ENCODE measurements around the gene CDK5R1.
"Not testable (repeated sequence)": the region's sequence is repeated elsewhere in the genome, so short reads cannot be mapped to it uniquely, and the experiment has no call there.

CDK5R1 gene

DNA sequence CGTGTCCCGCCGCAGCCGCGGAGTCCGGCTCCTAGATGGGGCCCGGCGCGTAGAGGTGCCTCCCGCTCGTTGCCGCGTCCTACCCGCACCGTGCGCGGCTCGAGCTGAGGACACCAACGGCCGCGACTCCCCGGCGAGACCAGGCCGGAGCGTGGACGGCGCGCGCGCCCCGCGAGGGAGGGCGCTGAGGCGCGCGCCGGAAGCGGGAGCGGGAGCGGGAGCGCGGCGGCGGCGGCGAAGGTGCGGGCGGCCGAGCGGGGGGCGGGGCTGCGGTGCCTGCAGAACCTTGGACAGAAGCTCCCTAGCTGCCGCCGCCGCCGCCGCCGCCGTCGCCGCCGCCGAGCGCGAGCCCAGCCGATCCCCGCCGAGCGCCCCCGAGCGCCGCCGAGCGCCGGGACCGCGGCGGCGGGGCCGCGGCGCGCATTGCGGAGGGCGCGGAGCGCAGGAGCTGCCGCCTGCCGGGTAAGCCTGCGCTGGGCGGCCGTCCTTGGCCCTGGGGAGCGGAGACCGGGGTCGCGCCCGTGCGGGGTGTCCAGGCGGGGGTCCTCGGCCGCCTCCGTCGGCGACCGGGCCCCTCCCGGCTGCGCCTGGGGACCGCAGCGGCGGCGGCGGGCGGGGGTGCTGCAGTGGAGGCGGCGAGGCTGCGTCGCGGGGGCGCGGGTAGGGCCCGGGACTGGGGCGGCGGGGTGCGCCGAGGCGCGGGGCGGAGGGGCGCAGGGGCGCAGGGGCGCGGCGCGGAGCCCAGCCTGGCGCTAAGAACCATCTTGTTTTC lies at the start of gene CDK5R1:
Gene CDK5R1 (plus strand): TSS at position 293 of the 772 bp plus-strand sequence. CDS start 628 bp downstream, outside the sequence.
- FAIRE-seq: no peak
- DNase-seq (ENCODE audit: insufficient read length, low spot score): peak; percentile 69

GRCh38 chr17:32440722-32441121 lies 46.1 kb upstream of the CDK5R1 start:
- DNase-seq (ENCODE audit: insufficient read length, low spot score) (no peak), FAIRE-seq (no peak)

- no peak for DNase-seq (ENCODE audit: insufficient read length, low spot score)
- no peak for FAIRE-seq
Observed at GRCh38 chr17:32441886-32442285, 44.9 kb upstream of the CDK5R1 start.

- FAIRE-seq (no peak), DNase-seq (ENCODE audit: insufficient read length, low spot score) (no peak)
Observed at GRCh38 chr17:32443827-32444300, 42.9 kb upstream of the CDK5R1 start.

- FAIRE-seq (peak; percentile 90), DNase-seq (ENCODE audit: insufficient read length, low spot score) (peak; percentile 98)
Observed at GRCh38 chr17:32444301-32445073, 42.3 kb upstream of the CDK5R1 start, which contains the start of gene PSMD11. TSS of gene PSMD11 (plus strand) at chr17:32444510. CDS start at chr17:32444524, 14 bp downstream.

- DNase-seq (ENCODE audit: insufficient read length, low spot score): peak; percentile 41
- peak; percentile 48 for FAIRE-seq
Observed at GRCh38 chr17:32445074-32445415, 41.7 kb upstream of the CDK5R1 start.

DNA sequence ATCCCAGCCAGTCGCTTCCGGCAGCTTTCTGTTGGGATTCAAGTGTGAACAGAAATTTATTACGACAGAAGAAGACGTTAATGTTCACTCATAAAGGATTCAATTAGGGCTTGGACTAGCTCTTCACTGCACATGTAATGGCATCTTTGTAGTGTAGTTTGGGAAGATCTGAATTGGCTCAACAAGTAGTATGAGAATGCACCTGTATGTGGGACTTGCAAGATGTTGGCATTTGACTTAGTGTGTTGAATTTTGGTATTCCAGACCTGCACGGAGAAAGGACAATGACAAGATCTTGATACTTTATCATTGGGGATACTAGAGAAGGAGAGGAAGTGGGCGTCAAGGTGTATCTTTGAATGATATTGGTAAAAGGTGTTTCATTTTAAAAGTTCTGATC lies 41.3 kb upstream of the CDK5R1 start:
- DNase-seq (ENCODE audit: insufficient read length, low spot score) (no peak), FAIRE-seq (no peak)

DNA sequence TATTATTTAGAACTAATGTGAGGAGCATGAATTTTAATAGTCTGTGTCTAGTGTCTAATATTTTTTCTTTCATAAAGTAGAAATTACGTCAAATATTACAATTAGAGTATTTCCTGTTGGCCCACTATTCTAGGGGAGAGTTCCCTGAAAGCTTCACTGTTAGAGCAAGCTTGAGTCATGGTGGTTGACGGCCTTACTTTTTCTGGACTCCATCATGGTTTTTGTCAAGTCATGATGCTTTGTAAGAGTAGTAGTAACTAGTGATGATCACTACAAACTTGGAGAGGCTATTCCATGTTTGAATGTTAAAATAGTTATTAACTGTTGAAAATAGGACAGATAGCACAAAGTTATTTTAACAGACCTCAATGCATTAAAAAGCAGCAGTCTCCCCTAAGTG lies 40.8 kb upstream of the CDK5R1 start:
- FAIRE-seq: no peak

DNA sequence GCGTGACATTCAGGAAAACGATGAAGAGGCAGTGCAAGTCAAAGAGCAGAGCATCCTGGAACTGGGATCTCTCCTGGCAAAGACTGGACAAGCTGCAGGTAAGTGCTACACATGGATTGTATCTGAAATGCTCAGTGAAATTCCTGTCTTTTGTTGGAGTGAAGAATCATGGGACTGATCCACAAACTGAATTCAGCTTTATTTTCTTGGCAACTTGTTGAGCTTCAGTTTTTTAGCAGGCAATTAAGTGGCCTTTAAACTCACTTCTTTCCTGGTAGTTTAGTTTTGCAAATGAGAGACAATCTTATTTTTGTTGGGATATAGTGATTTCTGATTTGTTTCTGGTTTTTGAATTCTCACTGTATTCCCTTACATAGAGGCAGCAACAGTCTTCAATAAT lies 39.8 kb upstream of the CDK5R1 start:
- FAIRE-seq: no peak
- DNase-seq (ENCODE audit: insufficient read length, low spot score): no peak

More for the DNA sequence above, 40.8 kb upstream of the CDK5R1 start:
- no peak for DNase-seq (ENCODE audit: insufficient read length, low spot score)

DNA sequence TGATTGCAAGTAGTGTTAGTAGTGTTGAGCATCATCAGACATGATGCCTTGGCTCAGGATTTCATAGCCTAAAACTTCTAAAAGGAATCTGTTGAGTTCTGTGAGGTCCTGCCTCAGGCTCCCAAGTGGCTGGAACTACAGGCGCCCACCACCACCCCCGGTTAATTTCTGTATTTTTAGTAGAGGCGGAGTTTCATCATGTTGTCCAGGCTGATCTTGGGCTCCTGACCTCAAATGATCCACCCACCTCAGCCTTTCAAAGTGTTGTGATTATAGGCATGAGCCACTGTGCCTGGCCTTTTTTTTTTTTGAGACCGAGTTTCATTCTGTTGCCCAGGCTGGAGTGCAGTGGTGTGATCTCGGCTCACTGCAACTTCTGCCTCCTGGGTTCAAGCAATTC lies 36.8 kb upstream of the CDK5R1 start:
- FAIRE-seq: no peak
- no peak for DNase-seq (ENCODE audit: insufficient read length, low spot score)

- FAIRE-seq; DNase-seq (ENCODE audit: insufficient read length, low spot score): not testable (repeated sequence)
Observed at GRCh38 chr17:32450379-32450778, 36.4 kb upstream of the CDK5R1 start.

GRCh38 chr17:32451879-32452278 lies 34.9 kb upstream of the CDK5R1 start:
- no peak for DNase-seq (ENCODE audit: insufficient read length, low spot score)

DNA sequence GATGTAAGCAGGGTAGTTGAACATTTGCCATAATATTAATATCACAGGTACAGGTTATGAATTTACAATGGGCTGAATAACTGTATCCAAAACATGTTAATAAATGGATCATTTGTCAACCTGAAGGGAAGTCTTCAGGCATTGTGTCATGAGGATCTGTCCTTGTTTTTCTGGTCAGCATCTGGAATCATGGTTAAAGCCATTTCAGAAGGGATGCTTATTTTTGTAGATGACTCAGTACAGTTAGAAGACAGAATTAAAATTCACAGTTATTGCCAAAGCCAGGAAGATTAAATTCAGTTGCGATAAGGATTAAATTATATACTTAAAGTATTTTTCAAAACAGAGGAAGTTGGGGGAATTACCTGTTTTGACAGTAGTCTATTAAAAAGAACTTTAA lies 34.5 kb upstream of the CDK5R1 start:
- DNase-seq (ENCODE audit: insufficient read length, low spot score): no peak
- FAIRE-seq: no peak

More at GRCh38 chr17:32451879-32452278, 34.9 kb upstream of the CDK5R1 start:
- FAIRE-seq: no peak

GRCh38 chr17:32453370-32453769 lies 33.4 kb upstream of the CDK5R1 start:
- DNase-seq (ENCODE audit: insufficient read length, low spot score) (no peak), FAIRE-seq (no peak)

DNA sequence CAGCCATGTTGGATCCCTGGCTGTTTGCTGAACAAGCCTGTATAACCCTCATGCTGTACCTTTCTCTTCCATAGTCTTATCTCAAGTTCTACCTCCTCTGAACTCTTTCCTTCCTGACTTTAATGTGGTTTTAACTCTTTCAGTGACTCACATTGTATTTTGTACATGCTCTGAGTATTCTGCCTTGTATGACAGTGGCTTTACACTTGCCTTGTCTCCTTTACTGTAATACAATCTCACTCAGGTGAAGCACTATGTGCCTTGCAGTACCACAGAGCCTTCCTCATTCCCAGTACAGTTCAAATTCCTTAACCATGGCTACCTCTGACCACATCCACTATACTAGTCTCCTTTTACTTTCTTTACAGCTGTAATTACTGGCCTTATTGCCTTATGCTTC lies 28.4 kb upstream of the CDK5R1 start:
- FAIRE-seq: peak; percentile 42
- DNase-seq (ENCODE audit: insufficient read length, low spot score): no peak

DNA sequence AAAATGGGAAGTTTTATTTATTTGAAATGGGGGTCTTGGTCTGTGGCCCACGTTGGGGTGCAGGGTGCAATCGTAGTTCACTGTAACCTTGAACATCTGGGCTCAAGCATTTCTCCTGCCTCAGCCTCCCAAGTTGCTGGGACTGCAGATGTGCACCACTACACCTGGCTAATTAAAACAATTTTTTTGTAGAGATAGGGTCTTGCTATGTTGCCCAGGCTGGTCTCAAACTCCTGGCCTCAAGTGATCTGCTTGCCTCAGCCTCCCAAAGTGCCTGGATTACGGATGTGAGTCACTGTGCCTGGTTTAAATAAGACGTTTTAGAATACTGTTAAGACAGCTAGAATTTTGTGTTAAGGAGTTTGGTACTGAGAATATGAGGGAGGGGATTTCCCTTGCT lies 26.7 kb upstream of the CDK5R1 start:
- DNase-seq (ENCODE audit: insufficient read length, low spot score) (no peak), FAIRE-seq (no peak)

GRCh38 chr17:32461498-32461852 lies 25.3 kb upstream of the CDK5R1 start:
- FAIRE-seq (no peak), DNase-seq (ENCODE audit: insufficient read length, low spot score) (no peak)

DNA sequence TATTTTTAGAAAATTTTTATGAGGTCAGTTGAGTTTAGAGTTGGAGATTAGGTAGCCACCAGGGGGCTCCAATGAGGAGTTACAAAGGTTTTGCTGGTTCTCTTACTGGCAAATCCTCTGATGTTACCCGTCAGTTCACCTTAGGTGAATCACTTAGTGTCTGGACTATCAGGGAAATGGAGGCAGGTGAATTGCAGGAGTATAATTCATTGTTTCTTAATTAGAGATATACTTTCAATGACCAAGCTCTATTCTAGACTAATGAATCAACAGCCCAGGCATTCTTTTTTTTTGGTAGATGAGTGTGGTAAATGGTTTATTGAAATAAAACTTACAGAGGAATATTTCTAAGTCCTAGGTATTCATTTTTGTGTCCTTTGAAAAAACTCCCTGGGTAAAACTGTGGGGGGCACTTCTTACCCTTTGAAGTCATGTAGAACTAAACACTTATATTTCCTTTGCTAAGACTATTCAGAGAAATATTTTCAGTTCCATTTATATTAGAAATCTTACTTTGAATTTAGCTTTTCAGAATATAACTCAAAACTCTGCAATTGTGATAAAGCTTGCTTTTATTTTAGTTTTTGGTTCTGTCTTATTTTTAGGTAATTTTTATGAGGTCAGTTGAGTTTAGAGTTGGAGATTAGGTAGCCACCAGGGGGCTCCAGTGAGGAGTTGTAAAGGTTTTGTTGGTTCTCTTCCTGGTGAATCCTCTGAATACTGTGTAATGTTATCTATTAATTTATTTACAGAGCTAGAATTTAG lies 24.8 kb upstream of the CDK5R1 start:
- FAIRE-seq (no peak), DNase-seq (ENCODE audit: insufficient read length, low spot score) (peak; percentile 50)

DNA sequence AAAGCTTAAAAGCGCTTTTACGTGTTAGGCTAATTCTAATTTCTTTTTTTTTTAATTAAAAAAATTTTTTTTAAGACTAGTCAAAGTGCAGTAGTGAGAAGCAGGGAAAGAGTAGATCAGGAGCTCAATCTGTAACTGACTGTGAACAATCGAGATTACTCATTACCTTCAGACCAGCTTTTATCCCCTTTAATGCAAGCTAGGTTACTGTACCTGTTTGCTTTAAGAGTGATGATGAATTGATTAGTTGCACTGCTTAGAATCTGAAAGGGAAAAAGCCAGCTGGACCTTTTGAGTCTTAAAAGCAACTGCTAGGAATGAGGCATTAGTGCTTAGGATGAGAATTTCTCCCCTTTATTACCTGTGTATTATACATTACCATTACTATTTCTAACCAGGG lies 23.5 kb upstream of the CDK5R1 start:
- FAIRE-seq (no peak), DNase-seq (ENCODE audit: insufficient read length, low spot score) (no peak)

GRCh38 chr17:32464374-32464773 lies 22.4 kb upstream of the CDK5R1 start:
- DNase-seq (ENCODE audit: insufficient read length, low spot score) (no peak), FAIRE-seq (no peak)

GRCh38 chr17:32467949-32468348 lies 18.8 kb upstream of the CDK5R1 start:
- DNase-seq (ENCODE audit: insufficient read length, low spot score) (no peak), FAIRE-seq (no peak)
